Measurements from ENCODE around the gene TPM2.
"Not testable (repeated sequence)": the region's sequence is repeated elsewhere in the genome, so short reads cannot be mapped to it uniquely, and the experiment has no call there.

TPM2 gene

DNA sequence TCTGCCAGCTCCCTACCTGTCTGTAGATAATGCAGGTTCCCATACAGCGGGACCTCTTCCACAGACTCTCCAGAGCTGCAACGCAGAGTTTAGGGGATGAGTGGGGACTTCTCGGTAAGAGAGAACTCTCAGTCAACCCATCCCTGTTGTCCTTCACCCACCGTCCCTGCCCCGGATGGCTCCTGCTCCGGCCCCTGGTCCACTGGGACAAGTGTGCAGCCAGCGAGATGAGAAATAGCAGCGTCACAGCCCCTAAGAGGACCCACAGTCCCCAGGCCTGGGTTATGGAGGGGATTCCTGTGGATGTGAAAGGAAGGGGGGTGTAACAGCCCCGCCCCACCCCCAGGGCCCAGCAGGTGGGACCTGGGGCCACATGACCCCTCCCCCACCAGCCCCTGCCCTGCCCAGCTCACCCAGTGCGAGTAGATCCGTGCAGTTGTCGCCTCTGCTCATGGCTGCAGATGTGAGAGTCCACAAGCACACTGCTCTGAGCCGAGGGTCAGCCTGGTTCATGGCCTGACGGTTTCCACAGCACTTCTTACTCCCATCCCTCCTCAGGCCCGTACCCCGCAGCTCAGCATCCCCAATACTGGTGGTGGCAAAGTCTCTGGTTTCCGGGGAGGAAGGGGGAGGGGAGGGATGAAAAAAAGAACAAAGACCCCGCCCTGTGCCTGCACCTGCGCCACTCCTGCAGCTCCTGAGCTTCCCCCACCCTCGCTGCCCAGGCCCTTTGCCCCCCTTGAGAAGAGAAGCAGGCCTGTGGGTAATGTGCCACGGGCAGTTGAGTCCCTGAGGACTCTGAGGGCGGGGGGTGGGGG is 39.2 kb downstream of the TPM2 start, which contains the start of gene SIT1:
SIT1 (minus strand) TSS at position 591 of the 818 bp plus-strand sequence; CDS start at position 513, 78 bp downstream.
- DNase-seq: peak; percentile 41

DNA sequence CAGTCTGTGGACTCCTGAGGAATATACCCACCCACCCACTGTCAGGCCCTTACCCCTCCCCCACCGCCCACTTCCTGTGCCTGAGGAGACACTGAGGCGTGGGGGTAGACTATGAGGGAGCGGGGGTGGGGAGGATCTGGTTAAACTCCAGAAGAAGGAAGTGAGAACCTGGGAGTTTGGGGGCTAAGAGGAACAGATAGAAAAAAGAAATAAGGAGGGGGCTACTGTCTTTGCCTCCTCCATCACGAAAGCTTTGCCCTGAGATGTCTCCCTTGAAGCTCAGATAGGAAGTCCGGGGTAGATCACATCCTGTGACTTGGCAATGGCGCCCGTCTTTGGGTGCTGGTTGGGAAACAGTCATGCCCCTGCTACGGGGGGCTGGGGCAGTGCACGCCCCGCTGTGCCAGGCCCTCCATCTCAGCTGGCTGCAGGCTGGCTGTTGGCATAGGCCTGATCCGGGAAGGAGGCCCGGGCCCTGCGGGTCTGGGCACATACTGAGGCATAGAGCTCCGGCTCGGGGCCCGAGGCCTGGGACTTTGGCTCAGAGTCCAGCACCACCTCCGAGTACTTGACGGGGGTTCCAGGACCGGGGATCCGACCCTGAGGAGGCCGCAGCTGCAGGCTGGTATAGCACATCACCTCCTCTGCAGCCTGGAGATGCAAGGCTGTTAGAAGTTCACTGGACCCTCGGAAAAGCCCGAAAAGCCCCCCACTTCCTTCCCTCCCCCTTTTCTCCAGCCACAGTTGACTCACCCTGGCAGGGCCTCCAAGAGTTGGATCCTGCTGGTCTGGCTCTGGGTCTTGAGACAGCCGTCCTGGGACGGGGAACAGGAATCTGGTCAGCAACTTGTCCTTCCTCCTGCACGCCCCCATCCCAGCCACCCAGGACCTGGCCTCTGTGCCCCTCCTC is 40.0 kb downstream of the TPM2 start:
- no peak for DNase-seq

- peak; percentile 78 for DNase-seq
These were observed 43.0 kb downstream of the TPM2 start for GRCh38 chr9:35646533-35647265.

- peak; percentile 51 for DNase-seq
These were observed 43.6 kb downstream of the TPM2 start for GRCh38 chr9:35646153-35646532.

- not testable (repeated sequence) for DNase-seq
These were observed 44.0 kb downstream of the TPM2 start for GRCh38 chr9:35645736-35646135.

DNA sequence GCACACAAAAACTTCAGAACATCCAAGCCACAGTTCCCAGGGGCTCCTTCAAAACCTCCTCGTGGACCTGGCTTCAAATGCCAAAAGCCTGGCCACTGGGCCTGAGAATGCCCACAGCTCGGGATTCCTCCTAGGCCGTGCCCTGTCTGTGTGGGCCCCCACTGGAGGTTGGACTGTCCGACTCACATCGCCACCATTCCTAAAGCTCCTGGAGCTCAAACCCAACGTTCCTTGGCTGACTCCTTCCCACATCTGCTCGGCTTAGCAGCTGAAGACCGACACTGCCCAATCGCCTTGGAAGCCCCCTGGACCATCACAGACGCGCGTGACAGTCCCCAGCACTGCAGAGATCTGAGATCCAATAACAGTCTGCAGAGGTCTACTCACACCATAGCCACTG is 46.7 kb downstream of the TPM2 start:
- DNase-seq: no peak

DNA sequence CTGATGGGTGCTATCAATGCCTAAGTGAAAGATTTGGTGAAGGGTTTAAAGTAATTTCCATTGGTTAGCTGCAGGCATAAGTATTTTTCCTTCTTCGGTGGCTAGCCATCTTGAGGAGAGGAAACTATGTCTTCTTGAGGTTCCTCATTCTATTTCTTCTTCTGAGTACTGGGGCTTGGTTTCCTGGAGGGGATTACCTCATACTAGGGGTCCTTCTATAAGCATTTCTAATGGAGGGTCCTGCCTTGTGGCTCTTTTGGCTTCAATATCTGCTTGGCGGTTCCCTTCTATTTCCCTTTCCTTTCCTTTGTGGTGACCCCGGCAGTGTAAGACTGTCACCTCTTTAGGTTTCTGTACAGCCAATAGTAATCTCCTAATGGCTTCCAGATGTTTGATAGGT is 48.2 kb downstream of the TPM2 start:
- not testable (repeated sequence) for DNase-seq

DNA sequence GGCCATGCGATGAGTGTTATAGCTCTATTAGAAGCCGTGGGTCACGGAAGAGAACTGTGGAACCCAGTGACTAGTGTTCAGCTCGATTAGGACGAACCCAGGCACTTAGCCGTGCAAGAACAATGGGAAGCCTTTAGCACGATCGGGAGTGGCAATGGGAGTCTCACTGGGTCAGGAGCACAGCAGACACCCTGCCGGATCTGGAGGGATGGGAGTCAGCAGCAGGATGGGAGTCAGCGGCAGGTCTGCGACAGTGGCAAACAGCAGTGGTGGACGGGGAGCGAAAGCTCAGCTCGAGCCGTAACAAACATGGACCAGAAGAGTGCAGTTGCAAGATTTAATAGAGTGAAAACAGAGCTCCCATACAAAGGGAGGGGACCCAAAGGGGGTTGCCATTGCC is 49.3 kb downstream of the TPM2 start:
- not testable (repeated sequence) for DNase-seq

GRCh38 chr9:35639631-35640030 is 50.1 kb downstream of the TPM2 start:
- DNase-seq: no peak

DNA sequence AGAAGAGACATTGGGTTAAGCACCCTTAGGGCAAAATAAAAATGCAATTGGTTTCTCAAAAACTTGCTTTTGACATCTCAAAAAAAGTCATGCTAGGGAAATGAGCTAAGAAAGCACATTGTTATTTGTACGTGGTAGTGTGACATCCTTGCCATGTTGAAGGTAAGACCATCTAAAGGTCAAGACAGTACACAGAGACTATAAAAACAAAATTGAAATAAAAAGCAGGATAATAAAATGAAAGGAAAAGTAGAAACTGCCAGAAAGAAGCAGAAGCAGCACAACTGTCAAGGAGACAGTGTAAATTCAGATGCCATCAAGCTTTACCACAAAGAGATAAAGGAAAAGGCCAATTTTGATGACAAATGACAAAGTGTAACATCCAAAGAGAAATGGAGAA is 50.5 kb downstream of the TPM2 start:
- DNase-seq: not testable (repeated sequence)

GRCh38 chr9:35638751-35639150 is 51.0 kb downstream of the TPM2 start:
- not testable (repeated sequence) for DNase-seq

GRCh38 chr9:35637427-35637955 is 52.2 kb downstream of the TPM2 start:
- DNase-seq: not testable (repeated sequence)

DNA sequence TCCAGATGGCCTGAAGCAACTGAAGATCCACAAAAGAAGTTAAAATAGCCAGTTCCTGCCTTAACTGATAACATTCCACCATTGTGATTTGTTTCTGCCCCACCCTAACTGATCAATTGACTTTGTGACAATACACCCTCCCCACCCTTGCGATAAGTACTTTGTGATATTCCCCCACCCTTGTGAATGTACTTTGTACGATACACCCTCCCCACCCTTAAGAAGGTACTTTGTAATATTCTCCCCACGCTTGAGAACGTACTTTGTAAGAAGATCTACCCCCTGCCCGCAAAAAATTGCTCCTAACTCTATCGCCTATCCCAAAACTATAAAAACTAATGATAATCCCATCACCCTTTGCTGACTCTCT is 52.9 kb downstream of the TPM2 start:
- DNase-seq: not testable (repeated sequence)

DNA sequence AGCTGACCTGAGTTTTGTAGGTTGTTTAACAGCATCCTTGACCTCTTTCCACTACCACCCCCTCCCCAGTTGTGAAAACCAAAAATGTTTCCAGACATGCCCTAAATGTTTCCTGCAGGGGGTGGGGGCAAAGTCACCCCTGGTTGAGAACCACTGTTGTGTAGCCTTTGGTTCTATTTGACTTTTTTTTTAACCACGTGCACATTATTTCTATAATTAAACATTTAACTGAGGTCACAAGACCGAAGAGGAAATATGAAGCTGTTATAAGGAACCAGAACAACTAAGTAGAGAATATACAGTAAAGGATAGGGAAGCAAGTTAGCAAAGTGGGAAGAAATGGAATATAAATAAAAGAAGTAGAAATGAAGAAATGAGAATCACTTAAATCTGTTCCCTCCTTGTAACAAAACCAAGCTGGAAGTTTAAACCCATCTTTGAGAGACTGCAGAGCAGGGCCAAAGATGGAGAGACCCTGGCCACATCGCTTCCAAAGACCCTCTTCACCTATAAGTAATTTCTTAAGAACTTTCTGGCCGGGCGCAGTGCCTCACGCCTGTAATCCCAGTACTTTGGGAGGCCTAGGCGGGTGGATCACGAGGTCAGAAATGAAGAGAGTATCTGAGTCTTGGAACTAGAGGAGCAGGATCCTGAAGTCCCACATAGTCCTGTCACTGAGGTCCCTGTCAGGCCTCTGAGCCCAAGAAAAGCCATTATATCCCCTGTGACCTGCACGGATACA is 53.4 kb downstream of the TPM2 start:
- no peak for DNase-seq

DNA sequence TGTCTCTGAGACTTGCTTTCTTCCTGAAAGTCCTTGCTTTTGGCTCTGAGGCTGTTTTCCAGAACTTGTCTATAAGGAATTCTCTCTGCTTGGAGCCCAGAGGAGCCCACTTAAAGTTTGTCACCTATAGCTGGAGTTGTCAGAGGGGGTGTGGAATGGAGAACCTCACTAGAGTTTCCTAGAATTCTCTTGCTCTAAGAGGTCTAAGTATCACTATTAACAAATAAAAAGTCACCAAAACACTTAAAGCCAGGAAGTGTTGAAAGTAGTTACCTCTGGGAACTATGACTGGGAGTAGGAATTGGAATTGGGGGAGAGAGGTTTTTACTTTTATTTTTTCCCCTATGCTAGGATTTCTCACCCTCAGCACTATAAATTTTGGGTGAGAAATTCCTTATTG is 54.0 kb downstream of the TPM2 start:
- DNase-seq: no peak

Measured in DMS79 (cell line).